ENCODE results near the gene NEURL3. TPM values are rescaled to one million over a fixed set of nuclear protein-coding genes. Genes with fewer than 3 reads are reported as not detected.

NEURL3 gene
- total and polyA plus RNA-seq, 9 donors, result 0.12 to 0.30 (median 0.14) TPM; not detected in 3

DNA sequence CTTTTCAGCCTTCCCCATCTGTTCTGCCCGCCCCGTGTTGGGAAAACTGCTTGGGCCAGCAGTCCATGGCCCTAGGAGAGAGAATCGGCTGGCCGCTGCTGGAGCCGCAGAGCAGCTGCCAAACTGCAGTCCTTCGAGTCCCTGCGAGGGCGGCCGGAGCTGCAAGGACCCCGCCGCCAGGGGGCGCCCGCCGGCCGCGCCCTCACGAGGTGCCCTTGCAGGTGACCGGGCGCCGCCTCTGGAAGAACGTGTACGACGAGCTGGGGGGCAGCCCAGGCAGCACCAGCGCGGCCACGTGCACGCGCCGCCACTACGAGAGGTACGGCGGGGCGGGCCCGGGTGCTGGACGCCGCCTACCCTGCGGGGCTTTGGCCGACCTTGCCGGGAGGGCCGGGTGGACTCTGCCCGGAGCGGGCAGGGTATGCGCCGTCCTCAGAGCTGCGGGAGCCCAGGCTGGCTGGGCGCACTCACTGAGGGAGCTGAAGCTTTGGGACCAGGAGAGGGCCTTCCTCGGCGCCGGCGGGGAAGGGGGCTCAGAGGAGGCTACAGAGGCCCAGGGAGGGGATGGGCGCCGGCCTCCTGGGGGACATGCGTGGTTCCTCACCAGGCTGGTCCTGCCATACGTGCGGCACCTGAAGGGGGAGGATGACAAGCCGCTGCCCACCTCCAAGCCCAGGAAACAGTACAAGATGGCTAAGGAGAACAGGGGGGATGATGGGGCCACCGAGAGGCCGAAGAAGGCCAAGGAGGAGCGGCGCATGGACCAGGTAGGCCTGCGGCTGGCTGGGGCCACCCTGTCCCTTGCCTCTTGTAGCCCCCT is 45.0 kb upstream of the NEURL3 start:
- Histone ChIP-seq H3K27ac (ENCODE audit: low read length) (no peak overlapping the region), H3K4me3 (ENCODE audit: low read length) (no peak overlapping the region), H3K4me1 (ENCODE audit: control insufficient read depth, insufficient read depth, low read length) (peaks cover 6% of the 10 kb centered on the region), H3K36me3 (ENCODE audit: control insufficient read depth, insufficient read depth, low read length) (peaks cover 54% of the 10 kb centered on the region), H3K27me3 (ENCODE audit: control insufficient read depth, insufficient read depth, low read length) (no peaks in the 10 kb centered on the region), H3K9me3 (replicated peaks; ENCODE audit: control insufficient read depth, low read depth, low read length) (no peaks in the 10 kb centered on the region)
- no peak for DNase-seq
- WGBS (ENCODE audit: insufficient coverage), result 64% methylated on average over 55 of the region's 61 CpGs

GRCh38 chr2:96549466-96549785 is 44.3 kb upstream of the NEURL3 start:
- no peaks in the 10 kb centered on the region for H3K9me3 ChIP-seq (replicated peaks; ENCODE audit: control insufficient read depth, low read depth, low read length)

DNA sequence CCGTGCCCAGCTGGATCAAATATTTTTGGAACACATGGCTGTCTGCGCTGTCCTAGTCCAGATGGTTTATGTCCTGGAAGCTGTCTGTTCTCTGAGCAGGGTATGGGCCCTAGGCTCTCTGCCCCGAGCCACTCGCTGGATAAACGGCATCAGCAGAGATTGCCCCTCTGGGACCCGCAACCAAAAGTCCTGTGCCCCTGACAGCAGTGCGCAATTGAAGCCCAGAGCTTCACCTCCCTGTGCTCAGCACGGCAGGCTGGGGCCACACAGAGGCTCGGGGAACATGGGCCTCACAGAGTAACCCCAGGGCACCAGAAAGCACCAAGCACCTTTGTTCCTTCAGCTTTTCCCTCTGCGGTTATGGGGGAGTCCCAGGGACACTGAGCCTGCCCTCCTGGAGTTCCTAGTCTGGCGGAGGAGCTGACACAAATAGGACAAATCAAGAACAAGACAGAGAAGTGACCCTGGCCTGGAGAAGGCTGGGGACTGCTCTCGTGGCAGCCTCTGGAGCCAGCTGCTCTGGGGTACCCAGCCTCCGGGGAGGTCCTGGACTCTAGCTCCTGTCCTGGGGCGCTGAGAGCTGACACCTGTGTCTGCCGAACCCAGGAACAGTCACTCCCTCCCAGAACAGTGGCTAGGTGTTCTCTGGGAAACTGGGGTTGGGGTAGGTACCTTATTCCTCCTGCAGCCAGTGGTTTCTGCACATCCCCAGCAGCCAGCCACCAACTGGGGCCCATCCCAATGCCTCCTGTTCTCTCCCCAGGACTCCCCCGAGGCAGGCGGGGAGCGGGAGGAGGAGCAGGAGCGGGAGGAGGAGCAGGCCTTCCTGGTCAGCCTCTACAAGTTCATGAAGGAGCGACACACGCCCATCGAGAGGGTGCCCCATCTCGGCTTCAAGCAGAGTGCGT is 43.7 kb upstream of the NEURL3 start:
- Histone ChIP-seq H3K27me3 (ENCODE audit: control insufficient read depth, insufficient read depth, low read length) (no peaks in the 10 kb centered on the region), H3K9me3 (replicated peaks; ENCODE audit: control insufficient read depth, low read depth, low read length) (no peaks in the 10 kb centered on the region), H3K36me3 (ENCODE audit: control insufficient read depth, insufficient read depth, low read length) (peaks cover 54% of the 10 kb centered on the region), H3K4me3 (ENCODE audit: low read length) (no peak overlapping the region), H3K27ac (ENCODE audit: low read length) (no peak overlapping the region), H3K4me1 (ENCODE audit: control insufficient read depth, insufficient read depth, low read length) (no peaks in the 10 kb centered on the region)
- no peak for DNase-seq
- 78% methylated on average over 18 of the region's 24 CpGs for WGBS (ENCODE audit: insufficient coverage)

More at GRCh38 chr2:96549466-96549785, 44.3 kb upstream of the NEURL3 start:
- Histone ChIP-seq H3K4me1 (ENCODE audit: control insufficient read depth, insufficient read depth, low read length) (peaks cover 4% of the 10 kb centered on the region), H3K27me3 (ENCODE audit: control insufficient read depth, insufficient read depth, low read length) (no peaks in the 10 kb centered on the region), H3K27ac (ENCODE audit: low read length) (no peak overlapping the region), H3K36me3 (ENCODE audit: control insufficient read depth, insufficient read depth, low read length) (peaks cover 54% of the 10 kb centered on the region), H3K4me3 (ENCODE audit: low read length) (no peak overlapping the region)
- no peak for DNase-seq
- WGBS (ENCODE audit: insufficient coverage), result 84% methylated on average over 2 of the region's 4 CpGs

DNA sequence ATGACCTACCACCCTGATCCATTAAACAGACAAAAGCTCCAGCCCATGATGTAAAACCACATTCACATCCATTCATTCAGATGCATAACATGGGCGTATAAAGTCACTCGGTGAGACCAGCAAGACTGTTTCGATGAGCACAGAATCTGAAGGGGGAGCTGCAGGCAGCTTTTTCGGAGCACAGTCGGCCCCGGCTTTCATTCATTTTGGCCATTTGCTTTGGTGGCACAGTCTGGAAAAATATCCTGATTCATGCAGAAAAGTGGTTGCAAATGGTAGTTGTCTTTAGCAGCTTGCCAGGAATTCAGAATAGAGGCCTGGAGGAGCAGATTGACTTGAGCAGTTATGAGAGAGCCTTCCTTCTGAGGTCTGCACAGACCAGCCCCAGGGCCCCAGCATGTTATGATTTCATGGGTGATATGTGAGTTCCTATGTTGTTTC is 42.6 kb upstream of the NEURL3 start:
- 54% methylated on average over 6 of the region's 6 CpGs for WGBS (ENCODE audit: insufficient coverage)
- DNase-seq, result no peak

GRCh38 chr2:96547203-96547641 is 42.1 kb upstream of the NEURL3 start:
- Histone ChIP-seq H3K4me1 (ENCODE audit: control insufficient read depth, insufficient read depth, low read length) (no peaks in the 10 kb centered on the region), H3K27ac (ENCODE audit: low read length) (no peak overlapping the region), H3K9me3 (replicated peaks; ENCODE audit: control insufficient read depth, low read depth, low read length) (no peaks in the 10 kb centered on the region), H3K36me3 (ENCODE audit: control insufficient read depth, insufficient read depth, low read length) (peaks cover 55% of the 10 kb centered on the region), H3K27me3 (ENCODE audit: control insufficient read depth, insufficient read depth, low read length) (no peaks in the 10 kb centered on the region), H3K4me3 (ENCODE audit: low read length) (no peak overlapping the region)
- no peak for DNase-seq
- WGBS (ENCODE audit: insufficient coverage), result 72% methylated on average over 4 of the region's 7 CpGs

More for the DNA sequence above, 42.6 kb upstream of the NEURL3 start:
- peaks cover 58% of the 10 kb centered on the region for H3K36me3 ChIP-seq (ENCODE audit: control insufficient read depth, insufficient read depth, low read length)
- no peaks in the 10 kb centered on the region for H3K27me3 ChIP-seq (ENCODE audit: control insufficient read depth, insufficient read depth, low read length)
- no peaks in the 10 kb centered on the region for H3K4me1 ChIP-seq (ENCODE audit: control insufficient read depth, insufficient read depth, low read length)
- H3K9me3 ChIP-seq (replicated peaks; ENCODE audit: control insufficient read depth, low read depth, low read length), result no peaks in the 10 kb centered on the region
- no peak overlapping the region for H3K27ac ChIP-seq (ENCODE audit: low read length)
- H3K4me3 ChIP-seq (ENCODE audit: low read length), result no peak overlapping the region

DNA sequence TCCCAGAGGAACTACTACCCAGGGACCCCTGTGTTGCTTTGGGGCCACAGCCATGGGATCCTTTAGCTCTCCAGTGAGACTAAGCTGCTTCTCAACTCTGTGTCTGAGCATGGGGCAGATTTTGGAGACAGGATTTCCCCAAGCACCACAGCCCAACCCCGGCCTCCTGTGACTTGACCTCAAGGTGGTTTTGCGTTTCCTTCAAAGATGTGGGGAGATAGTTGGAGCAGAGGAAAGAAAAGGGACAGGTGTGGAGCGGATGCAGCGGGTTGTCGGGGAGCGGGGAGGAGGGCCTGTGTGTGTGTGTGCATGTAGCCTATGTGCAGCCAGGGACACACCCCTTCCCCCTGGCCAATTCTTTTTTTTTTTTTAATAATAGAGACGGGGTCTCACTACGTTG is 41.6 kb upstream of the NEURL3 start:
- DNase-seq, result no peak
- 40% methylated on average over 1 of the region's 8 CpGs for WGBS (ENCODE audit: insufficient coverage)
- peaks cover 51% of the 10 kb centered on the region for H3K36me3 ChIP-seq (ENCODE audit: control insufficient read depth, insufficient read depth, low read length)
- H3K4me1 ChIP-seq (ENCODE audit: control insufficient read depth, insufficient read depth, low read length), result no peaks in the 10 kb centered on the region
- H3K9me3 ChIP-seq (replicated peaks; ENCODE audit: control insufficient read depth, low read depth, low read length), result no peaks in the 10 kb centered on the region
- no peak overlapping the region for H3K4me3 ChIP-seq (ENCODE audit: low read length)
- no peak overlapping the region for H3K27ac ChIP-seq (ENCODE audit: low read length)
- no peaks in the 10 kb centered on the region for H3K27me3 ChIP-seq (ENCODE audit: control insufficient read depth, insufficient read depth, low read length)

- 91% methylated on average over 4 of the region's 5 CpGs for WGBS (ENCODE audit: insufficient coverage)
- no peak overlapping the region for H3K4me3 ChIP-seq (ENCODE audit: low read length)
- H3K27me3 ChIP-seq (ENCODE audit: control insufficient read depth, insufficient read depth, low read length), result no peaks in the 10 kb centered on the region
- no peak for DNase-seq
- H3K4me1 ChIP-seq (ENCODE audit: control insufficient read depth, insufficient read depth, low read length), result no peaks in the 10 kb centered on the region
- H3K36me3 ChIP-seq (ENCODE audit: control insufficient read depth, insufficient read depth, low read length), result peaks cover 46% of the 10 kb centered on the region
- H3K27ac ChIP-seq (ENCODE audit: low read length), result no peak overlapping the region
- no peaks in the 10 kb centered on the region for H3K9me3 ChIP-seq (replicated peaks; ENCODE audit: control insufficient read depth, low read depth, low read length)
Measured at GRCh38 chr2:96546321-96546720, 41.2 kb upstream of the NEURL3 start.

GRCh38 chr2:96542357-96542977 is 37.3 kb upstream of the NEURL3 start:
- H3K27ac ChIP-seq (ENCODE audit: low read length), result no peak overlapping the region
- WGBS (ENCODE audit: insufficient coverage), result 68% methylated on average over 7 of the region's 8 CpGs

DNA sequence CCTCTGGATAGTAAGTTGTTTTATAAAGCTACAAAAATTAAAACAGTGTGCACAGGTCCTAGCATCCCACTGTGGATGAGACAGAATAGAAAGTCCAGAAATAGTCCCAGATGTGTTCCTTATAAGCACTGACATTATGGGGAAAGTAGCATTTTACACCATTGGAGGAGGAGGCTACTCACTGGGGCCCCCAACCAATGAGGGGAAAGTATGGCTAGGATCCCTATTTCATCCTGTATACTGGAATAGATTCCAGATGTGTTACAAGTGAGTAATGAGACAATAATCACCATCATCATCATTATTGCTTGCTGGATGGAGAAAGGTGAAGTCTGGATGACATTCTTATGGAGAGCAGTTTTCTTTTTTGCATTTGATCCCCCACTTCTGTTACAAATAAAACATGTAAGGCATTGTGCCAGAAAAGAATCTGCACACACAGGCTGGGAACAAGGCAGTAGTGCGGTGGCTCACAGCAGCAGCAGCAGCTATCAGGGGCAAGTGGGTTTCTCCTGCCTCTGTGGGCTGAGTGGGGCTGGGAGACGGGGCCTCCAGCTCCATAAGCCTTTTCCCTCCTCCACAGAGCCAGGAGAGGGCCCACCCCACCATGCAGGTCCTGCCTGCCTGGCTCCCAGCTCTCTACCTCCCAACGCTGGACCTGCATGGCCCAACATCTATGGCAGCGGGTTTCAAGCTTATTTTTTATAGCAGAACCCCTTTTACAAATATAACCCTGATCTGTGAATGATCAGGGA is 36.4 kb upstream of the NEURL3 start:
- 67% methylated on average over 1 of the region's 4 CpGs for WGBS (ENCODE audit: insufficient coverage)
- no peak overlapping the region for H3K27ac ChIP-seq (ENCODE audit: low read length)
- peaks cover 13% of the 10 kb centered on the region for H3K36me3 ChIP-seq (ENCODE audit: control insufficient read depth, insufficient read depth, low read length)
- peaks cover 31% of the 10 kb centered on the region for H3K4me1 ChIP-seq (ENCODE audit: control insufficient read depth, insufficient read depth, low read length)
- no peak overlapping the region for H3K4me3 ChIP-seq (ENCODE audit: low read length)
- H3K9me3 ChIP-seq (replicated peaks; ENCODE audit: control insufficient read depth, low read depth, low read length), result no peaks in the 10 kb centered on the region
- DNase-seq, result peak; percentile 68
- H3K27me3 ChIP-seq (ENCODE audit: control insufficient read depth, insufficient read depth, low read length), result peaks cover 26% of the 10 kb centered on the region

More at GRCh38 chr2:96542357-96542977, 37.3 kb upstream of the NEURL3 start:
- Histone ChIP-seq H3K9me3 (replicated peaks; ENCODE audit: control insufficient read depth, low read depth, low read length) (no peaks in the 10 kb centered on the region), H3K27me3 (ENCODE audit: control insufficient read depth, insufficient read depth, low read length) (peaks cover 23% of the 10 kb centered on the region), H3K4me3 (ENCODE audit: low read length) (no peak overlapping the region), H3K36me3 (ENCODE audit: control insufficient read depth, insufficient read depth, low read length) (peaks cover 17% of the 10 kb centered on the region), H3K4me1 (ENCODE audit: control insufficient read depth, insufficient read depth, low read length) (peaks cover 28% of the 10 kb centered on the region)
- DNase-seq, result no peak
